Smooth muscle cell of the brain vasculature (primary cell): ENCODE results near the gene PCDHB9.
"Not testable (repeated sequence)": the region's sequence is repeated elsewhere in the genome, so short reads cannot be mapped to it uniquely, and the experiment has no call there.

ENCODE experiments used
- DNase-seq: peaks from one replicate; pipeline ENCODE4 v3.0.0-alpha.2; 2012; ENCODE audit warnings: low read depth, low spot score

The PCDHB9 gene

DNA sequence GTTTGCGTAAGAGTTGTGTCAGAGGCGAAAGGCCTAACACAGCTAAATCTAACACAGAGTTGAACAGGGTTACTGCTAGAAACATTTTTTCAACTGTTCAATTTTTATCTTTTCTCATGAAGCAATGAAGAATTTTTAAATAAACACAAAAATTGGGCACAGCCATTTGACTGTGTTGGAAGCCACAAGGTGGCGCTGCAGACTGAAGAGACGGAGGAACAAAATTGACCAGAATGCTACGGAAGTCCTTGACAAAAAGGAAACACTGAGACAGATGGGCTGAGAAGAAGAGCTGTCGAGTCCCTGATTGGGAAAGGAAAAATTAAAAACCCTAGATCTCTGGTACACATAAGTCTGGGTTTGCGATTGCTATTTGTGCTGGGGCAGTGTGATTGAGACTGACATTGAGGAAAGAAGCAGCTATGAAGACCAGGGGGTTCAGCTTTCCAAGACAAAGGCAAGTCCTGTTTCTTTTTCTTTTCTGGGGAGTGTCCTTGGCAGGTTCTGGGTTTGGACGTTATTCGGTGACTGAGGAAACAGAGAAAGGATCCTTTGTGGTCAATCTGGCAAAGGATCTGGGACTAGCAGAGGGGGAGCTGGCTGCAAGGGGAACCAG, at the start of gene PCDHB9:
PCDHB9 (plus strand) TSS at position 265 of the 616 bp plus-strand sequence; CDS start at position 423, 158 bp downstream.
- DNase-seq, result no peak

DNA sequence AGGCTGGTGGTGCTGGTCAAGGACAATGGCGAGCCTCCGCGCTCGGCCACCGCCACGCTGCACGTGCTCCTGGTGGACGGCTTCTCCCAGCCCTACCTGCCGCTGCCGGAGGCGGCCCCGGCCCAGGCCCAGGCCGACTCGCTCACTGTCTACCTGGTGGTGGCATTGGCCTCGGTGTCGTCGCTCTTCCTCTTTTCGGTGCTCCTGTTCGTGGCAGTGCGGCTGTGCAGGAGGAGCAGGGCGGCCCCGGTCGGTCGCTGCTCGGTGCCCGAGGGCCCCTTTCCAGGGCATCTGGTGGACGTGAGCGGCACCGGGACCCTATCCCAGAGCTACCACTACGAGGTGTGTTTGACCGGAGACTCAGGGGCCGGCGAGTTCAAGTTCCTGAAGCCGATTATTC, 49.6 kb upstream of the PCDHB9 start:
- not testable (repeated sequence) for DNase-seq

DNA sequence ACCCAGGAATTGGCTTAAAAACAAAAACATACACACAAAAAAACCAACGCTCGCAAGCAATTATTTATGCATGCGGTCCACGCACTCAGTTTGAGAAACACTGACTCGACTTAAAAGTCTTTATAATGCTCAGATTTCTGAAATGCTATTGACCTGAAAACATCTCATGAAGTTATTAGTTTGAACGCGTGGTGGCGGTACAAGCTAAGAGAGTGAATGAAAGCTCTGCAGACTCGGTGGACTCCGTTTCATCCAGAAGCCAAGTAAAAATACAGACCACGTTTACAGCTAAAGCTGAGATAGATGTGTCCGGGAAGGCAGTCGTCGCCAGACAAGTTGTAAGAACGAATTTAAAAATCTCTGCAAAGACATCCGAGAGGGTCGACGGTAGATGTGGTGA, 37.1 kb upstream of the PCDHB9 start, which contains the start of gene PCDHB6:
PCDHB6 (plus strand) TSS at position 246 of the 400 bp plus-strand sequence. CDS start 201 bp downstream, outside the sequence.
- DNase-seq, result no peak

DNA sequence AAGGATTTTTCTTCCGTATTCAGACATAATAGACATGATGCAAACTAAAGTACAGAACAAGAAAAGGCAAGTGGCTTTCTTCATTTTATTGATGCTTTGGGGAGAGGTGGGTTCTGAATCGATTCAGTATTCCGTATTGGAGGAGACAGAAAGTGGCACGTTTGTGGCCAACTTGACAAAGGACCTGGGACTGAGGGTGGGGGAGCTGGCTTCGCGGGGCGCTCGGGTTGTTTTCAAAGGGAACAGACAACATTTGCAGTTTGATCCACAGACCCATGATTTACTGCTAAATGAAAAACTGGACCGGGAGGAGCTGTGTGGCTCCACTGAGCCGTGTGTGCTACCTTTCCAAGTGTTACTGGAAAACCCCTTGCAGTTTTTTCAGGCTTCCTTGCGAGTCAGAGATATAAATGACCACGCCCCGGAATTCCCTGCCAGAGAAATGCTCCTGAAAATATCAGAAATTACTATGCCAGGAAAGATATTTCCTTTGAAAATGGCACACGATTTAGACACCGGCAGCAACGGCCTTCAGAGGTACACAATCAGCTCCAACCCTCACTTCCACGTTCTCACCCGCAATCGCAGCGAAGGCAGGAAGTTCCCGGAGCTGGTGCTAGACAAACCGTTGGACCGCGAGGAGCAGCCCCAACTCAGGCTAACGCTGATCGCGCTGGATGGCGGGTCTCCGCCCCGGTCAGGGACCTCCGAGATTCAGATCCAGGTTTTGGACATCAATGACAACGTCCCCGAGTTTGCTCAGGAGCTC, 36.6 kb upstream of the PCDHB9 start:
- no peak for DNase-seq

DNA sequence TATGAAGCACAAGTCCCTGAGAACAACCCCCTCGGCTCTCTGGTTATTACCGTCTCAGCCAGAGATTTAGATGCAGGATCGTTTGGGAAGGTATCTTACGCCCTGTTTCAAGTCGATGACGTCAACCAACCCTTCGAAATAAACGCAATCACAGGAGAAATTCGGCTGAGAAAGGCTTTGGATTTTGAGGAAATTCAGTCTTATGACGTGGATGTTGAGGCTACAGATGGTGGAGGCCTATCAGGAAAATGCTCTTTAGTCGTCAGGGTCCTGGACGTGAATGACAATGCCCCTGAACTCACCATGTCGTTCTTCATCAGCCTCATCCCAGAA, 36.0 kb upstream of the PCDHB9 start:
- DNase-seq, result no peak

DNA sequence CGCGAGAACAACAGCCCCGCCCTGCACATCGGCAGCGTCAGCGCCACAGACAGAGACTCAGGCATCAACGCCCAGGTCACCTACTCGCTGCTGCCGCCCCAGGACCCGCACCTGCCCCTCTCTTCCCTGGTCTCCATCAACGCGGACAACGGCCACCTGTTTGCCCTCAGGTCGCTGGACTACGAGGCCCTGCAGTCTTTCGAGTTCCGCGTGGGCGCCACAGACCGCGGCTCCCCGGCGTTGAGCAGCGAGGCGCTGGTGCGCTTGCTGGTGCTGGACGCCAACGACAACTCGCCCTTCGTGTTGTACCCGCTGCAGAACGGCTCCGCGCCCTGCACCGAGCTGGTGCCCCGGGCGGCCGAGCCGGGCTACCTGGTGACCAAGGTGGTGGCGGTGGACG, 35.3 kb upstream of the PCDHB9 start:
- DNase-seq, result not testable (repeated sequence)

DNA sequence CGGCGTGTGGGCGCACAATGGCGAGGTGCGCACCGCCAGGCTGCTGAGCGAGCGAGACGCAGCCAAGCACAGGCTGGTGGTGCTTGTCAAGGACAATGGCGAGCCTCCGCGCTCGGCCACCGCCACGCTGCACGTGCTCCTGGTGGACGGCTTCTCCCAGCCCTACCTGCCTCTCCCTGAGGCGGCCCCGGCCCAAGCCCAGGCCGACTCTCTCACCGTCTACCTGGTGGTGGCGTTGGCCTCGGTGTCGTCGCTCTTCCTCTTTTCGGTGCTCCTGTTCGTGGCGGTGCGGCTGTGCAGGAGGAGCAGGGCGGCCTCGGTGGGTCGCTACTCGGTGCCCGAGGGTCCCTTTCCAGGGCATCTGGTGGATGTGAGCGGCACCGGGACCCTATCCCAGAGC, 34.9 kb upstream of the PCDHB9 start:
- not testable (repeated sequence) for DNase-seq

DNA sequence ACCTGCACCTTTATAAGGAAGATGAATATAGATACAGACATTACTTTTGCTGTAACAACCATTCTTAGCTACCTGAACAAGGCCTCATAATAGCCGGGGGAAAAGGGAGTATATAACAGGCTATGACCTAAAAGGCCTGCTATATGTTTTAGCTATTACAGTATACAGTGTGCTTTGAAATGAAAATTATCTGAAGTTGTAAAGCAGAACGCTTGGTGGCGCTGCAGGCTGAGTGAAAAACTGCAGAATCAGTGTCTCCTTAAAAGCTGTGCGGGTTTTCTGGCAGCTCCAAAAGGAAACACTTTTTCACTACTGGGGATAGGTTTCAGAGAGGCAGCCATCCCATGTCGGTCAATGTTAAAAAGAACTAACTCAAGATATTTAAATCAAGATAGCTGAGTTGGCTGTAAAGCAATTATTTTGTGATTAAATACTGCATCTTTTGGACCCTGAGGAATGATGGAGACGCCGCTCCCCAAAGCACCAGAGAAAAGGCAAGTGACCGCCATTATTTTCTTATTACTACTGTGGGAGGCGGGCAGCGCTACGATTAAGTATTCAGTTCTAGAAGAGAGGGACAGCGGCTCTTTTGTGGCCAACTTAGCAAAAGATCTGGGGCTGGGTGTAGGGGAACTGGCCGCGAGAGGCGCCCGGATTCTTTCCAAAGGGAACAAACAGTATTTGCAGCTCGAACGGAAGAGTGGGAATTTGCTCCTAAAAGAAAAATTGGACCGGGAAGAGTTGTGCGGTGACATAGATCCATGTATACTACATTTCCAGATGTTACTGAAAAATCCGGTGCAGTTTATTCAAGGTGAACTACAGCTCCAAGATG, 31.2 kb upstream of the PCDHB9 start:
- DNase-seq, result no peak

DNA sequence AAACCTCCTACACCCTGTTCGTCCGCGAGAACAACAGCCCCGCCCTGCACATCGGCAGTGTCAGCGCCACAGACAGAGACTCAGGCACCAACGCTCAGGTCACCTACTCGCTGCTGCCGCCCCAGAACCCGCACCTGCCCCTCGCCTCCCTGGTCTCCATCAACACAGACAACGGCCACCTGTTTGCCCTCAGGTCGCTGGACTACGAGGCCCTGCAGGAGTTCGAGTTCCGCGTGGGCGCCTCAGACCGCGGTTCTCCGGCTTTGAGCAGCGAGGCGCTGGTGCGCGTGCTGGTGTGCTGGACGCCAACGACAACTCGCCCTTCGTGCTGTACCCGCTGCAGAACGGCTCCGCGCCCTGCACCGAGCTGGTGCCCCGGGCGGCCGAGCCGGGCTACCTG, 29.6 kb upstream of the PCDHB9 start:
- DNase-seq, result not testable (repeated sequence)

DNA sequence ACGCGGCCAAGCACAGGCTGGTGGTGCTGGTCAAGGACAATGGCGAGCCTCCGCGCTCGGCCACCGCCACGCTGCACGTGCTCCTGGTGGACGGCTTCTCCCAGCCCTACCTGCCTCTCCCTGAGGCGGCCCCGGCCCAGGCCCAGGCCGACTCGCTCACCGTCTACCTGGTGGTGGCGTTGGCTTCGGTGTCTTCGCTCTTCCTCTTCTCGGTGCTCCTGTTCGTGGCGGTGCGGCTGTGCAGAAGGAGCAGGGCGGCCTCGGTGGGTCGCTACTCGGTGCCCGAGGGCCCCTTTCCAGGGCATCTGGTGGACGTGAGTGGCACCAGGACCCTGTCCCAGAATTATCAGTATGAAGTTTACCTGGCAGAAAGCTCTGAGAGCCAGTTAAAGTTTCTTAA, 29.1 kb upstream of the PCDHB9 start:
- DNase-seq, result not testable (repeated sequence)

DNA sequence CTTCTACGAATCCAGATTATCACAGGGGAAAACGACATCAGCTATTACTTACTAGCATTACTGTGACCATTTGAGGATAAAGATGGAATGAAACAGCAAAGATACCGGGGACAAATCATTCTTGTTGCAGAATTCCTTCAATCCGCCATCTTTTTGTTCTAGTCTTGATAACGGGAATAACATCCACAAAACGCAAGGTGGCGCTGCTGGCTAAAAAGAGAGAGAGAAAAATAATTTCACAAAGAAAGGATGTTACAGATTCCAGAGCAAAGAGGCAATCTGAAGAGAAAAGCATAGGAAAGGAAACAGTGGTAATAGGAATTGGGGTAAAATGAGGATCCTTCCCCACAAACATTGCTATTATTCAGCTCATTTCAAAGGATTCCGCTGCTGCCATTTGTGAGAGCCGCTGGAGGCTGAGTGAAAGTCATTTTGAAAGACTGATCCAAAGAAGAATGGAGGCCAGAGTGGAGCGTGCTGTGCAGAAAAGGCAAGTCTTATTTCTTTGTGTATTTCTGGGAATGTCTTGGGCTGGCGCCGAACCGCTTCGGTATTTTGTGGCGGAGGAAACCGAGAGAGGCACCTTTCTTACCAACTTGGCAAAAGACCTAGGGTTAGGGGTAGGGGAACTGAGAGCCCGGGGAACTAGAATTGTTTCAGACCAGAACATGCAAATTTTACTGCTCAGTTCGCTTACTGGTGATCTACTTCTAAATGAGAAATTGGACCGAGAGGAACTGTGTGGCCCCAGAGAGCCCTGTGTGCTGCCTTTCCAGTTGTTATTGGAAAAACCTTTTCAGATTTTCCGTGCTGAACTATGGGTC, 14.4 kb upstream of the PCDHB9 start, which contains the start of gene PCDHB7:
PCDHB7 (plus strand) TSS at position 264 of the 824 bp plus-strand sequence; CDS start at position 456, 192 bp downstream.
- DNase-seq, result no peak

DNA sequence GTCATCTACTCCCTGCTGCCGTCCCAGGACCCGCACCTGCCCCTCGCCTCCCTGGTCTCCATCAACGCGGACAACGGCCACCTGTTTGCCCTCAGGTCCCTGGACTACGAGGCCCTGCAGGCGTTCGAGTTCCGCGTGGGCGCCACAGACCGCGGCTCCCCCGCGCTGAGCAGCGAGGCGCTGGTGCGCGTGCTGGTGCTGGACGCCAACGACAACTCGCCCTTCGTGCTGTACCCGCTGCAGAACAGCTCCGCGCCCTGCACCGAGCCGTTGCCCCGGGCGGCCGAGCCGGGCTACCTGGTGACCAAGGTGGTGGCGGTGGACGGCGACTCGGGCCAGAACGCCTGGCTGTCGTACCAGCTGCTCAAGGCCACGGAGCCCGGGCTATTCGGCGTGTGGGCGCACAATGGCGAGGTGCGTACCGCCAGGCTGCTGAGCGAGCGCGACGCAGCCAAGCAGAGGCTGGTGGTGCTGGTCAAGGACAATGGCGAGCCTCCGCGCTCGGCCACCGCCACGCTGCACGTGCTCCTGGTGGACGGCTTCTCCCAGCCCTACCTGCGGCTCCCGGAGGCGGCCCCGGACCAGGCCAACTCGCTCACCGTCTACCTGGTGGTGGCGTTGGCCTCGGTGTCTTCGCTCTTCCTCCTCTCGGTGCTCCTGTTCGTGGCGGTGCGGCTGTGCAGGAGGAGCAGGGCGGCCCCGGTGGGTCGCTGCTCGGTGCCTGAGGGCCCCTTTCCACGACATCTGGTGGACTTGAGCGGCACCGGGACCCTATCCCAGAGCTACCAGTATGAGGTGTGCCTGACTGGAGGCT, 12.5 kb upstream of the PCDHB9 start:
- not testable (repeated sequence) for DNase-seq

DNA sequence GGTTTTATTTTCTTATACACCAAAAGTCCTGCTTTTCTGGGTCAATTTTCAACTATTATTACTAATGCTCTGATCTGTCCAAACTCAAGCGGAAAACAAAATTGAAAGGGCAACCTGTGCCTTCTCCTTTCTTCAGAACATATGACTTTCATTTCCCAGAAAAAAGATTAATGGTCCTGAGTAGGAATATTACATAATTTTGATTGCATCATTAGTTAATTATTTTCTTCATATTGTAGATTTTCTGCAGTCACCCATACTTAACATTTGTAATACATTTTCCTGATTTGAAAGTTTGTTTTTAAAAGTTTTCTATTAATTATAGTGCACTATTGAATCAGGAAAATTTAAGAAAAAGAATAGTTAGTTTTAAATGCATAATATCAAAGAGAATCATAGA, 11.0 kb upstream of the PCDHB9 start:
- DNase-seq, result no peak

DNA sequence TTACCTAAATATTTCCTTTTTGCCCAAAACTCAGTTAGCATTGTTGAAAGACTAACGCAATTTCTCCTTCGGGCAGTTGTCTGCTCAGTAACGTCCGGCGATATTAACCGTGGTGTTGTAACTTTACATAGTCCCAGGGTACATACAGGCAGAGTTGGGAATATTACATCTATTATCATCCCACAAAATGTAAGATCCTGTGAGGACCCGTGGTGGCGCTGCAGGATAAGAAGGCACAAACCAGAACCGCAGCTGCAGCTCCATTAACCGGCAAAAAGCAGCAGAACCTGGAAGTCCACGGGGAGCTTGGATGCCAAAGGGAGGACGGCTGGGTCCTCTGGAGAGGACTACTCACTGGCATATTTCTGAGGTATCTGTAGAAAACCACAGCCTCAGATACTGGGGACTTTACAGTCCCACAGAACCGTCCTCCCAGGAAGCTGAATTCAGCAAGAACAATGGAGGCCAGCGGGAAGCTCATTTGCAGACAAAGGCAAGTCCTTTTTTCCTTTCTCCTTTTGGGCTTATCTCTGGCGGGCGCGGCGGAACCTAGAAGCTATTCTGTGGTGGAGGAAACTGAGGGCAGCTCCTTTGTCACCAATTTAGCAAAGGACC, 9.3 kb upstream of the PCDHB9 start, which contains the start of gene PCDHB8:
PCDHB8 (plus strand) TSS at position 214 of the 615 bp plus-strand sequence; CDS start at position 459, 245 bp downstream.
- DNase-seq, result not testable (repeated sequence)

DNA sequence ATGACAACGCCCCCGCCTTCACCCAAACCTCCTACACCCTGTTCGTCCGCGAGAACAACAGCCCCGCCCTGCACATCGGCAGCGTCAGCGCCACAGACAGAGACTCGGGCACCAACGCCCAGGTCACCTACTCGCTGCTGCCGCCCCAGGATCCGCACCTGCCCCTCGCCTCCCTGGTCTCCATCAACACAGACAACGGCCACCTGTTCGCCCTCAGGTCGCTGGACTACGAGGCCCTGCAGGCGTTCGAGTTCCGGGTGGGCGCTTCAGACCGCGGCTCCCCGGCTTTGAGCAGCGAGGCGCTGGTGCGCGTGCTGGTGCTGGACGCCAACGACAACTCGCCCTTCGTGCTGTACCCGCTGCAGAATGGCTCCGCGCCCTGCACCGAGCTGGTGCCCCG, 7.6 kb upstream of the PCDHB9 start:
- DNase-seq, result not testable (repeated sequence)

DNA sequence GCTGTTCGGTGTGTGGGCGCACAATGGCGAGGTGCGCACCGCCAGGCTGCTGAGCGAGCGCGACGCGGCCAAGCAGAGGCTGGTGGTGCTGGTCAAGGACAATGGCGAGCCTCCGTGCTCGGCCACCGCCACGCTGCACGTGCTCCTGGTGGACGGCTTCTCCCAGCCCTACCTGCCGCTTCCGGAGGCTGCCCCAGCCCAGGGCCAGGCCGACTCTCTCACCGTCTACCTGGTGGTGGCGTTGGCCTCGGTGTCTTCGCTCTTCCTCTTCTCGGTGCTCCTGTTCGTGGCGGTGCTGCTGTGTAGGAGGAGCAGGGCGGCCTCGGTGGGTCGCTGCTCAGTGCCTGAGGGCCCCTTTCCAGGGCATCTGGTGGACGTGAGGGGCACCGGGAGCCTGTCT, 7.1 kb upstream of the PCDHB9 start:
- DNase-seq, result not testable (repeated sequence)

DNA sequence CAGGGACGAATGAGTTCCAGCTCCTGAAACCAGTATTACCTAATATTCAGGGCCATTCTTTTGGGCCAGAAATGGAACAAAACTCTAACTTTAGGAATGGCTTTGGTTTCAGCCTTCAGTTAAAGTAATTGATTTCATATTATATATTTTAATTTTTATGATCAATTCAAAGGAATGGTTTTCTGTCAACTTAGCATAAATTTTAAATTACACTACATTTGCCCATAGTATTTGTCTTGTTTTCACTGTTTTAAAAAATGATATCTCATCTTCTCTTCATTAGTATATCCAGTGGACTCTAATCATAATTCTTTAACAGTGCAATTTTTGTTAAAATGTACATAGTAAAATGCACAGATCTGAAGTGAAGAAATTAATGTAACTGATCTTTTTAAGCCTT, 6.6 kb upstream of the PCDHB9 start:
- no peak for DNase-seq

DNA sequence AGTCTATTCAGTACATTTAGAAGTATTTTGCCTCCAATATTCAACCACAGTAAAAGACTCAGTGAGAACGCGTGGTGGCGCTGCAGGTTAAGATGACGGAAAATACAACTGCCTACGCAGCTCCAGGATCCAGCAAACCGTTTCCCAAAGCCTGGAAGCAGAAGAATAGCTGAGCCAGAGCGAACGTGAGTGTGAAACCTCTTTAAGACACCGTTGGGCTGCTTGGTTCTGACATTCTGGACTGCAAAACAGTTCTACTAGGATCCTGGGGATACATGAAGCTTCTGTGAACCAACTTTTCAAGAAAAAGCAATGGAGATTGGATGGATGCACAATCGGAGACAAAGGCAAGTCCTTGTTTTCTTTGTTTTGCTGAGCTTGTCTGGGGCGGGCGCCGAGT, 4.7 kb upstream of the PCDHB9 start, which contains the start of gene PCDHB16:
PCDHB16 (plus strand) TSS at position 140 of the 400 bp plus-strand sequence; CDS start at position 313, 173 bp downstream.
- no peak for DNase-seq

DNA sequence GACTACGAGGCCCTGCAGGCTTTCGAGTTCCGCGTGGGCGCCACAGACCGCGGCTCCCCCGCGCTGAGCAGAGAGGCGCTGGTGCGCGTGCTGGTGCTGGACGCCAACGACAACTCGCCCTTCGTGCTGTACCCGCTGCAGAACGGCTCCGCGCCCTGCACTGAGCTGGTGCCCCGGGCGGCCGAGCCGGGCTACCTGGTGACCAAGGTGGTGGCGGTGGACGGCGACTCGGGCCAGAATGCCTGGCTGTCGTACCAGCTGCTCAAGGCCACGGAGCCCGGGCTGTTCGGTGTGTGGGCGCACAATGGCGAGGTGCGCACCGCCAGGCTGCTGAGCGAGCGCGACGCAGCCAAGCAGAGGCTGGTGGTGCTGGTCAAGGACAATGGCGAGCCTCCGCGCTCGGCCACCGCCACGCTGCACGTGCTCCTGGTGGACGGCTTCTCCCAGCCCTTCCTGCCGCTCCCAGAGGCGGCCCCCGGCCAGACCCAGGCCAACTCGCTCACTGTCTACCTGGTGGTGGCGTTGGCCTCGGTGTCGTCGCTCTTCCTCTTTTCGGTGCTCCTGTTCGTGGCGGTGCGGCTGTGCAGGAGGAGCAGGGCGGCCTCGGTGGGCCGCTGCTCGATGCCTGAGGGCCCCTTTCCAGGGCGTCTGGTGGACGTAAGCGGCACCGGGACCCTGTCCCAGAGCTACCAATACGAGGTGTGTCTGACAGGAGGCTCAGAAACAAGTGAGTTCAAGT, 2.7 kb upstream of the PCDHB9 start:
- DNase-seq, result not testable (repeated sequence)
